ENCODE data around the gene IL33. TPM values are rescaled to one million over a fixed set of nuclear protein-coding genes. Genes with fewer than 3 reads are reported as not detected.

The IL33 gene
- total RNA-seq, 4 donors from 2014 or later: 2.2 to 25.1 (median 6.3) TPM

DNA sequence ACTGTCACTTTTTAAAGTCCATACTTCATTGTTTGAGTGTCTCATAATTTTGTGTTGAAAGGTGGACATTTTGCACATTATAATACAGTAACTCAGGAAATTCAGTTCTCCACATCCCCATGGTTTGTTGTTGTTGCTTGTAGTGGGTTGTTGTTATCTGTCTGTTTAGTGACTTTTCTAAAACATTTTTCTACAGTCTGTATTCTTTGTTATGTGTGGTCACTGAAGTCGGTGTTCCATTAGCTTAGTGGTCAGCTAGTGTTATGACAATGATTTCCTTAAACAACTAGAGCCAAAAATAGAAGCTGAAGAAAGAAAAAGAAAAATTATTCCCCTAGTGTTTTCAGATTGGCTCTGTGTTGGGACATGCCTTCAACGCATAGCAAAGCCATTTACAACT is 5.6 kb upstream of the IL33 start:
- H3K4me1 ChIP-seq: peaks cover 0 to 3% (median 0%) of the 10 kb centered on the region in 4 donors
- no peak for DNase-seq
- in situ Hi-C loops (cut with MboI; ENCODE audit: low pct_ligation_motif_present in 1 of 4, low pct_unique_long_range_greater_than_20kb in 1 of 4, low sequenced_read_pairs in 3 of 4) (no loop called here), intact Hi-C loops (cut with DNase I; ENCODE audit: low total_unique reads) (no loop called here)
- no peak overlapping the region for H3K27ac ChIP-seq
- TF ChIP-seq EP300 (IDR thresholded peaks at IDR 0.05; ENCODE audit: low read depth) (no peak), POLR2AphosphoS5 (IDR thresholded peaks at IDR 0.05) (no peak), POLR2A (IDR thresholded peaks at IDR 0.05) (no peak)
- TF ChIP-seq, protein P1, sequence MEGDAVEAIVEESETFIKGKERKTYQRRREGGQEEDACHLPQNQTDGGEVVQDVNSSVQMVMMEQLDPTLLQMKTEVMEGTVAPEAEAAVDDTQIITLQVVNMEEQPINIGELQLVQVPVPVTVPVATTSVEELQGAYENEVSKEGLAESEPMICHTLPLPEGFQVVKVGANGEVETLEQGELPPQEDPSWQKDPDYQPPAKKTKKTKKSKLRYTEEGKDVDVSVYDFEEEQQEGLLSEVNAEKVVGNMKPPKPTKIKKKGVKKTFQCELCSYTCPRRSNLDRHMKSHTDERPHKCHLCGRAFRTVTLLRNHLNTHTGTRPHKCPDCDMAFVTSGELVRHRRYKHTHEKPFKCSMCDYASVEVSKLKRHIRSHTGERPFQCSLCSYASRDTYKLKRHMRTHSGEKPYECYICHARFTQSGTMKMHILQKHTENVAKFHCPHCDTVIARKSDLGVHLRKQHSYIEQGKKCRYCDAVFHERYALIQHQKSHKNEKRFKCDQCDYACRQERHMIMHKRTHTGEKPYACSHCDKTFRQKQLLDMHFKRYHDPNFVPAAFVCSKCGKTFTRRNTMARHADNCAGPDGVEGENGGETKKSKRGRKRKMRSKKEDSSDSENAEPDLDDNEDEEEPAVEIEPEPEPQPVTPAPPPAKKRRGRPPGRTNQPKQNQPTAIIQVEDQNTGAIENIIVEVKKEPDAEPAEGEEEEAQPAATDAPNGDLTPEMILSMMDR (IDR thresholded peaks at IDR 0.05): no peak
- WGBS, 2 donors (ENCODE audit: low coverage in 1 of 2): 76 to 81% methylated on average over 2 of the region's 2 CpGs
- H3K36me3 ChIP-seq: no peaks in the 10 kb centered on the region
- H3K4me3 ChIP-seq: no peak overlapping the region
- no peaks in the 10 kb centered on the region for H3K27me3 ChIP-seq
- peaks cover 14 to 22% of the 10 kb centered on the region in 2 donors for H3K9me3 ChIP-seq

DNA sequence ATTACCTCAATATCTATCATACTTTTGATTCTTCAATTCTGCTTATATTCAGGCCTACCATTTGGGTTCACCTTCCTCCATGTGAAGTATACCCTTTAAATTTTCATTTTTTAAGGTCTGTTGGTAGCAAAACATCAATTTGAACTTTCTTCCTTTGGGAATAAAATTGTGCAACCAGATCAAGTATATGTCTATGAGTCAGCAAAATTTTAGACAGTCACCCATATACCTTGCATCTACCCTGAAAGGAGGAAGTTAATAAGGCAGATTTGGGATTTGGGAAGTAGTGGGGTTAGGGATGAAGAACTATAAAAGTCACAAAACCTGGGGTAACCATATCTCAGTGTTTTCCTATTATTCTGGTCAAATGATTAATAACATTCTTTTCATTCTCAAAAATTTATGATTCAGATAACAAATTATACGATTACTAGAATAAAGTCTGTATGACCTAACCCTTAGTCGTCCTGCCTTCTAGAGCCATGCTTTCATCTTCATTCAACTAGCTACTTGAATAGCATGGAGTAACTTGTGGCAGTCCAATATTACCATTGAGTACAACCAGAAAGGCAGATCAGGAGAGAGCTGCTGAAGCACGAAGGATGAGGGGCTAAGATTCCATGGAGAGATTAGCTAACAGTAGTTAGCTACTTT is 2.8 kb upstream of the IL33 start:
- intact Hi-C loops (cut with DNase I; ENCODE audit: low total_unique reads) (no loop called here), in situ Hi-C loops (cut with MboI; ENCODE audit: low pct_ligation_motif_present in 1 of 4, low pct_unique_long_range_greater_than_20kb in 1 of 4, low sequenced_read_pairs in 3 of 4) (no loop called here)
- Histone ChIP-seq H3K27ac (no peak overlapping the region), H3K4me3 (no peak overlapping the region), H3K36me3 (no peaks in the 10 kb centered on the region), H3K4me1 (peaks cover 0 to 12% (median 7%) of the 10 kb centered on the region in 4 donors), H3K9me3 (peaks cover 14 to 19% of the 10 kb centered on the region in 2 donors), H3K27me3 (no peaks in the 10 kb centered on the region)
- WGBS, 2 donors (ENCODE audit: low coverage in 1 of 2): 77 to 82% methylated on average over 3 of the region's 3 CpGs
- DNase-seq: no peak
- no peak for TF ChIP-seq POLR2AphosphoS5 (IDR thresholded peaks at IDR 0.05)
- no peak for TF ChIP-seq EP300 (IDR thresholded peaks at IDR 0.05; ENCODE audit: low read depth)
- TF ChIP-seq POLR2A (IDR thresholded peaks at IDR 0.05): no peak
- TF ChIP-seq, protein P1 (IDR thresholded peaks at IDR 0.05): no peak

DNA sequence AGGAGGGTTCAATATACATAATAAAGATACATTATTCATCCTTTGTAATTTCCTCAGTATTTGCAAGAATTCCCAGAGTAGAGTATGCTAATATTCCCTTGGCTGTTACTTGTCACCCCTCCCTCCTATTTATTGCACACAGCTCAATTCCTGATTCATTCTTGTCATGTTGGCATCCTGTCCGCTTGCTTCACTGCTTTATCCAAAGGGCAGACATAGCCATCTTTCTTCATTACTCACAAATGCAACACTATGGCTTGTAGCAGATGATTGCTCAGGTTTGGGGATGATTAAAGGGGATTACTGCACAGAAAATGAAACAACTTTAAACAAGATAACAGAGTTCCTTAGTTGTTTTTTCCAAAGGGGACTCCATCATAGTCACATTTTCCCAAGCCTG is 1.2 kb upstream of the IL33 start:
- H3K27me3 ChIP-seq: no peaks in the 10 kb centered on the region
- in situ Hi-C loops (cut with MboI; ENCODE audit: low pct_ligation_motif_present in 1 of 4, low pct_unique_long_range_greater_than_20kb in 1 of 4, low sequenced_read_pairs in 3 of 4) (no loop called here), intact Hi-C loops (cut with DNase I; ENCODE audit: low total_unique reads) (no loop called here)
- 79 to 100% methylated on average over 1 of the region's 1 CpG for WGBS, 2 donors (ENCODE audit: low coverage in 1 of 2)
- TF ChIP-seq, protein P1 (IDR thresholded peaks at IDR 0.05): no peak
- H3K27ac ChIP-seq: peak overlapping the region in 2 of 4 donors; percentile 70 to 78
- peaks cover 9 to 10% of the 10 kb centered on the region in 2 donors for H3K9me3 ChIP-seq
- H3K4me3 ChIP-seq: no peak overlapping the region
- no peaks in the 10 kb centered on the region for H3K36me3 ChIP-seq
- no peak for DNase-seq
- peaks cover 0 to 18% (median 7%) of the 10 kb centered on the region in 4 donors for H3K4me1 ChIP-seq

DNA sequence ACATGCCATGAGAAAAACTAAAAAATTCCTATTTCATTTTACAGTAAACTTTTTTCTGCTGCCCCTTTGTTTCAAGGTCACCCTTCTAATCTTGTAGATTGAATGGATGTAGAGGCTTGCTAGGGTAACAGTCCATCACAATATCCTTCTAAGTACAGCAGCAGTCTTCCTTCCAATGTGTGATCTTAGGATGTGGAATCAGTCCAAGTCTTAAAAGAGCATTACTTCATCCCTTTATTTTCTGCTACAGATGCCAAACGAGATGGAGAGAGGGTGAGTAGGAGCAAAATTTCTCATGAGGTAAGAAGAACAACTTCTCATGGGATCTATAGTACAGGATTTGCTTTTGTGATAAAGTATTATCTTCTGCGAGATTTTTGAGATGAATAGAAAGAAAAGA is 704 bp upstream of the IL33 start:
- Histone ChIP-seq H3K4me3 (no peak overlapping the region), H3K36me3 (no peaks in the 10 kb centered on the region), H3K9me3 (peaks cover 4 to 7% of the 10 kb centered on the region in 2 donors), H3K4me1 (peaks cover 0 to 18% (median 7%) of the 10 kb centered on the region in 4 donors), H3K27me3 (no peaks in the 10 kb centered on the region), H3K27ac (peak overlapping the region; percentile 37 to 78 (median 56))
- DNase-seq: no peak
- TF ChIP-seq POLR2A (IDR thresholded peaks at IDR 0.05) (no peak), EP300 (IDR thresholded peaks at IDR 0.05; ENCODE audit: low read depth) (no peak), POLR2AphosphoS5 (IDR thresholded peaks at IDR 0.05) (no peak)
- TF ChIP-seq, protein P1 (IDR thresholded peaks at IDR 0.05): no peak
- in situ Hi-C loops (cut with MboI; ENCODE audit: low pct_ligation_motif_present in 1 of 4, low pct_unique_long_range_greater_than_20kb in 1 of 4, low sequenced_read_pairs in 3 of 4) (no loop called here), intact Hi-C loops (cut with DNase I; ENCODE audit: low total_unique reads) (no loop called here)
- WGBS, 2 donors (ENCODE audit: low coverage in 1 of 2): 42 to 58% methylated on average over 2 of the region's 2 CpGs
